ENCODE results near the gene FARP2. TPM values are rescaled to one million over a fixed set of nuclear protein-coding genes. Genes with fewer than 3 reads are reported as not detected.

FARP2 gene
- total and polyA plus RNA-seq, 2 of the 13 experiments (the other 11 are each of a cell fraction or from before 2014, with no cell fraction given), result 28.0 to 45.4 TPM

GRCh38 chr2:241508240-241509154, 152.4 kb downstream of the FARP2 start, which contains the start of gene STK25 (continued):
- TF ChIP-seq, protein P1, sequence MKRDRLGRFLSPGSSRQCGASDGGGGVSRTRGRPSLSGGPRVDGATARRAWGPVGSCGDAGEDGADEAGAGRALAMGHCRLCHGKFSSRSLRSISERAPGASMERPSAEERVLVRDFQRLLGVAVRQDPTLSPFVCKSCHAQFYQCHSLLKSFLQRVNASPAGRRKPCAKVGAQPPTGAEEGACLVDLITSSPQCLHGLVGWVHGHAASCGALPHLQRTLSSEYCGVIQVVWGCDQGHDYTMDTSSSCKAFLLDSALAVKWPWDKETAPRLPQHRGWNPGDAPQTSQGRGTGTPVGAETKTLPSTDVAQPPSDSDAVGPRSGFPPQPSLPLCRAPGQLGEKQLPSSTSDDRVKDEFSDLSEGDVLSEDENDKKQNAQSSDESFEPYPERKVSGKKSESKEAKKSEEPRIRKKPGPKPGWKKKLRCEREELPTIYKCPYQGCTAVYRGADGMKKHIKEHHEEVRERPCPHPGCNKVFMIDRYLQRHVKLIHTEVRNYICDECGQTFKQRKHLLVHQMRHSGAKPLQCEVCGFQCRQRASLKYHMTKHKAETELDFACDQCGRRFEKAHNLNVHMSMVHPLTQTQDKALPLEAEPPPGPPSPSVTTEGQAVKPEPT (CRISPR knock-in tag; IDR thresholded peaks at IDR 0.05; ENCODE audit: low read depth), result peak; percentile 99
- no peak for TF ChIP-seq NFIC (IDR thresholded peaks at IDR 0.05; ENCODE audit: low read length)
- TF ChIP-seq TAF15 (IDR thresholded peaks at IDR 0.05; ENCODE audit: low read depth, low read length, poor library complexity, severe bottlenecking), result peak; percentile 37
- peak; percentile 96; the same call in 1 of the 2 replicates for TF ChIP-seq KLF9 (CRISPR knock-in tag; IDR thresholded peaks at IDR 0.05; ENCODE audit: low read depth)
- TF ChIP-seq NAIF1 (CRISPR knock-in tag; IDR thresholded peaks at IDR 0.05; ENCODE audit: borderline replicate concordance), result peak; percentile 64; the same call in 1 of the 2 replicates
- peak; percentile 96 for TF ChIP-seq ZNF331 (CRISPR knock-in tag; IDR thresholded peaks at IDR 0.05)
- 0 out of 2 replicates have a peak, but pooled peaks have one; percentile 92 for TF ChIP-seq ZNF772 (CRISPR knock-in tag; IDR thresholded peaks at IDR 0.05)
- peak; percentile 97; the same call in 1 of the 2 replicates for TF ChIP-seq ZNF234 (CRISPR knock-in tag; conservative IDR thresholded peaks at IDR 0.05)
- TF ChIP-seq ZNF143 (CRISPR knock-in tag; IDR thresholded peaks at IDR 0.05), result peak; percentile 99
- TF ChIP-seq KLF6 (CRISPR knock-in tag; IDR thresholded peaks at IDR 0.05), result peak; percentile 99
- peak; percentile 76; the same call in 1 of the 2 replicates for TF ChIP-seq ZNF768 (CRISPR knock-in tag; IDR thresholded peaks at IDR 0.05)
- peak in 1 of 2 experiments; percentile 57; a peak in 2 of 4 replicates for TF ChIP-seq POLR2A (IDR thresholded peaks at IDR 0.05; ENCODE audit: insufficient read depth in 1 of 2, low read depth in 2 of 2, low read length in 2 of 2)
- TF ChIP-seq KAT2B (IDR thresholded peaks at IDR 0.05; ENCODE audit: borderline replicate concordance, low read depth, low read length), result no peak
- peak; percentile 99 for TF ChIP-seq ZNF891 (CRISPR knock-in tag; IDR thresholded peaks at IDR 0.05)
- TF ChIP-seq HCFC1 (IDR thresholded peaks at IDR 0.05; ENCODE audit: low read depth, low read length), result peak; percentile 99
- peak; percentile 97 for TF ChIP-seq ZNF788 (CRISPR knock-in tag; IDR thresholded peaks at IDR 0.05; ENCODE audit: borderline replicate concordance)
- TF ChIP-seq KLF11 (CRISPR knock-in tag; IDR thresholded peaks at IDR 0.05), result peak; percentile 98
- TF ChIP-seq NFAT5 (CRISPR knock-in tag; IDR thresholded peaks at IDR 0.05), result peak; percentile 98
- TF ChIP-seq TOE1 (CRISPR knock-in tag; IDR thresholded peaks at IDR 0.05), result peak; percentile 99
- TF ChIP-seq ERF (CRISPR knock-in tag; IDR thresholded peaks at IDR 0.05), result peak; percentile 100
- TF ChIP-seq GATAD2A (CRISPR knock-in tag; IDR thresholded peaks at IDR 0.05), result peak; percentile 50
- TF ChIP-seq SIX4 (CRISPR knock-in tag; IDR thresholded peaks at IDR 0.05), result peak; percentile 88; the same call in 1 of the 2 replicates
- TF ChIP-seq EZH2 (conservative IDR thresholded peaks at IDR 0.05; ENCODE audit: low read depth, low read length), result no peak
- TF ChIP-seq ZBTB7A (CRISPR knock-in tag; IDR thresholded peaks at IDR 0.05), result peak; percentile 97
- peak; percentile 98 for TF ChIP-seq NKX3-1 (CRISPR knock-in tag; IDR thresholded peaks at IDR 0.05)
- TF ChIP-seq EEA1 (CRISPR knock-in tag; IDR thresholded peaks at IDR 0.05; ENCODE audit: borderline replicate concordance), result peak; percentile 100

Measured in HepG2 (cell line).